GM18951 (cell line): ENCODE measurements around the gene RNF187.

Source experiments
- POLR2A ChIP-seq: IDR thresholded peaks from 4 replicates; pipeline ENCODE4 v1.6.1; 2011; ENCODE audit warnings: mild to moderate bottlenecking; ENCODE audit not compliant: insufficient read length, insufficient read depth; ENCODE audit errors: extremely low read depth
- in situ Hi-C: fragments of 300-500 bp; cut with MboI; formaldehyde crosslinking; loops from one replicate; pipeline ENCODE4 v1.12.0; 2022; ENCODE audit warnings: low sequenced_read_pairs, mixed read lengths, inconsistent platforms; ENCODE audit not compliant: unreplicated experiment

RNF187 gene

GRCh38 chr1:228543396-228543795 lies 56.2 kb downstream of the RNF187 start:
- no peak for TF ChIP-seq POLR2A
- in situ Hi-C loops = no loop called here

- in situ Hi-C loops = no loop called here
- no peak for TF ChIP-seq POLR2A
Observed at GRCh38 chr1:228544021-228544850, 57.1 kb downstream of the RNF187 start.

DNA sequence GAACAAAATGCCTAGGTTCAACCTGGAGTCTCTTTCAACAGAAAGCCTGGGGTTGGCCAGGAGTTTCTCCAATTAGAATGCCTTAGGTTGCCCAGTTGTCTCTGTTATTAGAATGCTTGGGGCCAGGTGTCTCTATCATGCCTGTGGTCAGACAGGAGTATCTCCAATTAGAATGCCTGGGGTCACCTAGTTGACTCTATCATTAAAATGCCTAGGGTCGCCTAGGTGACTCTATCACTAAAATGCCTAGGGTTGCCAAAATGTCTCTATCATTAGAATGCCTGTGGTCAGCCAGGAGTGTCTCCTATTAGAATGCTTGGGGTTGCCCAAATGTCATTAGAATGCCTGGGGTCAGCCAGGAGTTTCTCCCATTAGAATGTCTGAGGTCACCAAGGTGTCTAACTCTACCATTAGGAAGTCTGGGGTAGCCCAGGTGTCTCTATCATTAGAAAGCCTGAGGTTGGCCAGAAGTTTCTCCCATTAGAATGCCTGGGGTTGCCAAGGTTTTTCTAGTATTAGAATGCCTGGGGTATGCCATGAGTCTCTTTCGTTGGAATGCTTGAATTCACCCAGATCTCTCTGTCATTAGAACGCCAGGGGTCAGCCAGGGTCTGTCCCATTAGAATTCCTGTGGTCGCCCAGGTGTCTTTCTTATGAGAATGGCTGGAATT lies 57.9 kb downstream of the RNF187 start:
- in situ Hi-C loops = no loop called here
- no peak for TF ChIP-seq POLR2A
